NK-92 treated with Interleukin-12 subunit alpha and Interleukin-12 subunit beta, amount 100 ng/mL, for 24 hours (cell line): ENCODE data around the gene PIAS1.
"Not testable (repeated sequence)": the region's sequence is repeated elsewhere in the genome, so short reads cannot be mapped to it uniquely, and the experiment has no call there.

ENCODE experiments used
- DNase-seq: peaks from one replicate; lab custom pipeline; 2025; lab: John Stamatoyannopoulos, UW

Gene PIAS1

DNA sequence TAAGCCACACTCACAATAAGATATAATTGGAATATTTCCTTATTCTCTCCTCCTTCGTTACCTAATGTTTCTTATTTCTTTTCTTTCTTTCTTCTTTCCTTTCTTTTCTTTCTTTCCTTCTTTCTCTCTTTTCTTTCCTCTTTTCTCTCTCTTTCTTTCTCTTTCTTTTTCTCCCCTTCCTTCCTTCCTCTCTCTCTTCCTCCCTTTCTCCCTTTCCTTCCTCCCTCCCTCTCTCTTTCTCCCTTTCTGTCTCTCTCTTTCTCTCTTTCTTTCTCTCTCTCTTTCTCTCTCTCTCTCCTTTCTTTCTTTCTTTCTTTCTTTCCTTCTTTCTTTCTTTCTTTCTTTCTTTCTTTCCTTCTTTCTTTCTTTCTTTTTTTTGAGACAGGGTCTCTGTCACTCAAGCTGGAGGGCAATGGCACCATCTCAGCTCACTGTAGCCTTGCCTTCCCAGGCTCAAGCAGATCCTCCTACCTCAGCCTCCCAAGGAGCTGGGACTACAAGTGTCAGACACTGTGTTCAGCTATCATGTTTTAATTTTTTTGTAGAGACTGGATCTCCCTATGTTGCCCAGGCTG is 19.3 kb upstream of the PIAS1 start:
- DNase-seq = no peak

DNA sequence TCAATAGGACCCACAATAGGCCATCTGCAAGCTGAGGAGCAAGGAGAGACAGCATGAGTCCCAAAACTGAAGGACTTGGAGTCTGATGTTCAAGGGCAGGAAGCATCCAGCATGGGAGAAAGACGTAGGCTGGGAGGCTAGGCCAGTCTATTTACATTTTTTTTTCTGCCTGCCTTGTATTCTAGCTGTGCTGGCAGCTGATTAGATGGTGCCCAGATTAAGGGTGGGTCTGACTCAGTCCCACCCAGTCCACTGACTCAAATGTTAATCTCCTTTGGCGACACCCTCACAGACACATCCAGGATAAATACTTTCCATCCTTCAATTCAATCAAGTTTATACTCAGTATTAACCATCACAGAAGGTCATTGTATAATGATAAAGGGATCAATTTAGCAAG is 15.9 kb upstream of the PIAS1 start:
- DNase-seq = no peak

DNA sequence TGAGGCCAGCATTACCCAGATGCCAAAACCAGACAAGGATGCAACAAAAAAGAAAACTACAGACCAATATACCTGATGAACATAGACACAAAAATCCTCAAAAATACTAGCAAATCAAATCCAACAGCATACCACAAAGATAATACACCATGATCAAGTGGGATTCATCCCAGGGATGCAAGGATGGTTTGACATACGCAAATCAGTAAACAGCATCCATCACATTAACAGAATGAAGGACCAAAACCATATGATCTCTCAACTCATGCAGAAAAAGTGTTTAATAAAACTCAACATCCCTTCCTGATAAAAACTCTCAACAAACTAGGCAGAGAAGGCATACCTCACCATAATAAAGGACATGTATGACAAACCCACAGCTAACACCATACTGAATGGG is 14.0 kb upstream of the PIAS1 start:
- no peak for DNase-seq

DNA sequence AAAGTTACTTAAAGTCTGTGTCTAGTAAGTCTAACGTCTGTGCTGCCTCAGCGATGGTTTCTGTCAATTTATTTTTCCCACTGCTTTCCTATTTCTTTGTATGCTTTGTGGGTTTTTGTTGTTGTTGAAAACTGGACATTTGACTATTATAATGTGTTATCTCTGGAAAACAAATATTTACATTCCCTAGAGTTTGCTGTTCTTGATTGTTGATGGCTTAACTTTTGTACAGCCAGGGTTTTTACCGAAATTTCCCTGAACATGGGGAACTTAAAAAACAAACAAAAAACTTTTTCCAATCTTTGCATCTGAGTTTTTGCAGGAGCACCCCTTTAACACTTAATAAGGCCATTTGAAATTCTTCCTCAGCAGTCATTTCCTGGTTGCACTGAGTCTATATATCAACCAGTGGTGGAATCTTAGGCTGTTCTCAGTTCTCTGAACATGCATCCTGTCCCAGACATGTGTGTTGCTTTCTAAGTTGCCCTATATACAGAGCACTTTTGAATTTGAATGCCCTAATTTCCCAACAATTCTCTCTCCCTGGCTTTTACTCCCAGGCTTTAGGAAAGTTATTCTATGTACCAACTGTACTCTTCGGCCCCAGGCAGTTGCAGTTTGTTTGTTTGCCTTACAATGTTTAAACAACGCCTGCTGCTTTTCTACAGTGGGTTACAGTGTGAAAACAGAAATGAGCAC is 11.8 kb upstream of the PIAS1 start:
- no peak for DNase-seq

DNA sequence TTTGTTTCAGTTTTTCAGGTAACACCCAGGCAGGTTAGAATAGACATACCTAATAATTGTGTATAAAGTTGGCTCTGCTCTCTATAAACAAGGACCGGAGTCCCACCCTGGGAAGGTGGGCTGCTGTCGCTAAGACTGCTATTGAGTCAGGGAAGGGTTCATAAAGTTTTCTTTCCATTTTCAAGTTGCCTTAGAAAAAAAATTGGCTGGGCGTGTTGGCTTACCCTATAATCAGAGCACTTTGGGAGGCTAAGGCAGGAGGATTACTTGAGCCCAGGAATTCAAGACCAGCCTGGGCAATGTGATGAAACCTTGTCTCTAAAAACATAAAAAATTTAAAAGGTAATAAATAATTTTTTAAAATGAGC is 11.3 kb upstream of the PIAS1 start:
- DNase-seq = no peak

DNA sequence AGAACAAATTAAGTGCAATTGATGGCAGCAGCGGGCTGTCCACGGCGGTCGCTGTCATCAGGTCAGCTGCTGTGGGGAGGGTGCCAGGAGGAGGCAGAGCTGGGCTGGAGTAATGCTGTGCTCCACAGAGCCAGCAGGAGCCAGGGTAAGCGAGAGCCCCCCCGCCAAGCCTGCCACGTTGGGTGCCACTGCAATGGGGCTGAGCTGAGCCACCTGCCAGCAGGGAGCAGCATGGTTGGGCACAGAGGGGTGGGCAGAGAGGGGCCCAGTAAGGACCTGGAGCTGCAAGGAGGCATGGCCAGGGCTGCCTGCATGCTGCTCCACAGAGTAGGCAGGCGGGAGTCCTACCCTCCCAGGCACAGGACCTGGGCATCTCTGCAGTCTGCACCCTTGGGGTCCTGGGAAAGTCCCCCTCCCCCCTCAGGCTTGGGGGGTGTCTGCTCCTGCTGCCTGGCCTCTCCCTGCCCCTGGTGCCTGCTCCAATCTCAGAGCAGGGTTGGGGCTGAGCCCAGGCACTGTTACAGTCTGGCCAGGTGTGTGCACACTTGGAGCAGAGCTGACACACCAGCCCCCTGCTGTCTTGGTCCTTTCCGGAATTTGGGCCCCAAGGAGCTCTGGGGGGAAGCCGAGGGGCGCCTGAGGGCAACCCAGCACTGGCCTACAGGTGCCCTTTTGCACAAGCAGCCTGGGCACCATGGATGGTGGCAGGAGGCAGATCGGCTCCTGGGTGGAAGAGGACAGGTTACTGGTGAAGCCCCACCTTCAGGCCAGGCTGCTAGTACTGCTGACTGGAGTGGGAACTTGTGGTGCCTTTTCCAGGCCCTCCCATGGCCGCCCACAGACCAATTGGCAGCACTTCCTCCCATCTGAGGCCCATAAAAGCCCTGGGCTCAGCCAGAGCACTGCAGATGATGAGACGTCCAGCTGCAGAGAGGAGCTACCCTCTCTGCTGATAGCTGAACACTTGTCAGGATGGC is 8.5 kb upstream of the PIAS1 start:
- DNase-seq = no peak

DNA sequence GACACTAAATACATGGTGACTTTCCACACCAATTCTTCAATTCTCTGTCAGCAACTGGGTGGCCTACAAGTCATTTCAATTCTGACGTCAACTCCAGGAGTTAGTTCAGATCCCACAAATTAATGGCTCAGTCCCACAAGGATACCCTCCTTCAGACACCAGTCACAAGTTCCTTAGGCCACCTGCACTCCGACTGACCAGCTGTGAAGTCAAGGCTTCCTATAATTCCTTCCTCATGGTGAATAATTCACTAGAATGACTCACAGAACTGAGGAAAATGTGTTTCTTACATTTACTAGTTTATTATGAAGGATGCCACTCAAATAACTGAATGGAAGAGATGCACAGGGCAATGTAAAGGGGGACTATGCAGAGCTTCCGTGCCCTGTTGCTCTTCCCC is 6.3 kb upstream of the PIAS1 start:
- no peak for DNase-seq

DNA sequence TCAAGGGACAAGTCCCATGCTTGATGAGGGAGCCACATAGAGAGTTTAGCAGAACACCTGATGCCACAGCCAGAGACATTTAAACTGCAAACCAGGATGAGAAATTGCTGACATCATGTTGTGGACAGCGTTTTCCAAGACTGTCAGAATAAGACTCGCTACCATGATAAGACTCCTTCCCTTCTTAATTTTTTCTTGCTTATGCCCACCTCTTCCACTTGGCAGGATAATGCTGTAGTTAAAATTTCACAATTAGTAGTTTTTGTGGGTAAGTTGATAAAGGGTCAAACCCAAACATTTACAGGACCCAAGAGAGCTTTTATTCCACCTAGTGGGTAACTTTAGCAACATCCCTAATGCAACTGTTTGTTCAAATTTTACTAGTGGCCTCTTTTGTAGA is 3.0 kb upstream of the PIAS1 start:
- no peak for DNase-seq

DNA sequence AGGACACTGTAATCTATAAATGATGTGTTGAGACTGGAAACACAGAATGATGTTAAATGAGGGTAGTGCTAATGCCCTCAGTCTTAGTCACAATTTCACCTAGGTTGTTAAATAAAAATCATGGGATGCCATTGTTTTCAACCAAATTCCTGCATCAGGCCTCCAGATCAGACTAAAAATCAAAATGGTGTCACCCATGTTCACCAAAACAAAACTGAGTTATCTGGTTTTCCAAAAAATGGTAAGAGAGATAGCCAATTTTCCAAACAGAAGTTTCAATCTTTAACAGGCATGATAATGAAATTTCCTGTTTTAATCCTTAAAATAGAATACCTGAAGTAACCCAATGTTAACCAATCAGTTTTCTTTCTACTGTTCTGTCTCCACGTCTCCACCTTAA is 2.2 kb upstream of the PIAS1 start:
- no peak for DNase-seq

DNA sequence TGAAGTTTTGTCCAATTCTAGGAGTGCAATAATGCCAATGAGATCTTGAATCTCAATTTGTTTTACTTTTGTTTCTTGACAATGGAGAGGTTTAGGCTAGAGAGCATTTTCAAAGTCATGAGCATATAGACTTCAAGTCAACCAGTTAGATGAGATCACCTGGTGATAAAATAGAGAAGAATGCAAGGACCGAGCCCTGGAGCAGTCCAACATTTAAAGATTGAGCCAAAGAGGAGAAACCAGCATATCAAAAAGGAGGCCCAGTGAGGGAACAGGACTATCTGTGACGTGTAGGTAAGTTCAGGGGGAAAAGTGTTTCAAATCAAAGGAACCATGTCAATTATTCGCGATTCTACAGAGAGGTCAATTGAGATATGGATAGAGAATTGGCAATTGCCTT is 1.7 kb upstream of the PIAS1 start:
- DNase-seq = no peak

DNA sequence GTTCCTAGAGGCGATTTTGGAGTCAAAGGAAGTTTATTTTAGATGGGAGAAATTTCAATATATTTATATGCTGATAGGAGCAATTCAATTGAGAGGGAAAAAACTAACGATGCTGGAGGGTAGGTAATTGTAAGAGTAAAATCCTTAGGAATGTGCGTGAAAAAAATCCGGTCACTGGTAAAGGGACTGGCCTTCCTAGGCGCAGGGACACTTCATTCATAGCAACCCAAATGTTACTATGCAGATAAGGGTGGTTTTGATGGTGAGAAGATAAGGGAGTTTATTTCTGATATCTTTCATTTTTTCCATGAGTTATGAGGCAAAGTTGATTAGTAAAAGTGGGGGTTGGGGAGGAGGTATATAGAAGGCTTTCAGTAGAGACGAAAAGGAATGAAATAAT is 1.1 kb upstream of the PIAS1 start:
- no peak for DNase-seq

DNA sequence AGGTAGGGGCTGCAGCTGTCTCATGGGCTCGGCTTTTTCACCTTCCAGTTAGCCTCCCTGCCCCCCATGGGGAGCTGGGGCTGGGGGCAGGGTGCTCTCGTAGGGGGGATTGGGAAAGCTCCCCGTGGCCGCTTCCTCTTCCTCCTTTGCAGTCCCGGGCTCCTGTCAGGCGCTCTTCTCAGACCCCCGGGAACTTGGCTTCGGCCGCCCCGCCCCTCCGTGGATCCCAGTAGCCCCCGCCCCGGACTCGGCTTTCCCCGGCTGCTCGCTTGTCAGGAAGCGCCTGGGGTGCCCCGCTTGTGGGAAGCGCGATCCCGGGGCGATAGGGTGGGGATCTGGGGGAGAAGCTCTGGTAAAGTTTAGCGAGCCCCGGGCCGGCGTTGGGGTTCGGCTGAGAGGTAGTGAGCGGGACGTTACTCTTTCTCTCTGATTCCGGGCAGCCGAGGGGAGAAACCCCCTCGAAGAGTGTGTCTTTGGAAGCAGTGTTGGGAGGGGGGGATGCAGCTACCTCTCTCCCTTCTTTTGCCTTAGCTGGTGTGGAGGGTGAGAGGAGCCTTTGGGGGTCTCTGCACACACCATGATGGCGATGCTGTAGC is 611 bp downstream of the PIAS1 start:
- DNase-seq = peak; percentile 80

DNA sequence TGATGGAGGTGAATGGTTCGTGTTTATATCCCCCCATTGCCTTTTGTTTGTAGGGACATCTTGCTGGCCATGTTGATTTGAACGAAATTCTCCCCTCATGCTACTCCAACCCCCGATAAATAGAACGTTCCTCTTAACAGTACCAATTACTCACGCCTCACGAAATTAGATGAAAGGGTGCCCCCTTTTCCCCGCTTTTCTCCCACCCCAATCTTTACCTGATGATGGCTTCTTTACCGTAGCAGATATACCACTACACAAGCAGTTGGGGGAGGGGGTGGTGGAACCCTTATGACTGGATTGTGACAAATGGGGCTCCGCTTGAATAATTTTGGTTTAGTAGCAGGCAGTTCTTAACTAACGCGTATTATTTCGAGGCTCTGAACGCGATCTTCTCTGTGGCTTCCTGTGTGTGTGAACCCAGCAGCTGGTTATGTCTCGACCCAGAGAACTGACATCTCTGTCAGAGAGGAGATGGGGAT is 1.1 kb downstream of the PIAS1 start:
- peak; percentile 59 for DNase-seq

DNA sequence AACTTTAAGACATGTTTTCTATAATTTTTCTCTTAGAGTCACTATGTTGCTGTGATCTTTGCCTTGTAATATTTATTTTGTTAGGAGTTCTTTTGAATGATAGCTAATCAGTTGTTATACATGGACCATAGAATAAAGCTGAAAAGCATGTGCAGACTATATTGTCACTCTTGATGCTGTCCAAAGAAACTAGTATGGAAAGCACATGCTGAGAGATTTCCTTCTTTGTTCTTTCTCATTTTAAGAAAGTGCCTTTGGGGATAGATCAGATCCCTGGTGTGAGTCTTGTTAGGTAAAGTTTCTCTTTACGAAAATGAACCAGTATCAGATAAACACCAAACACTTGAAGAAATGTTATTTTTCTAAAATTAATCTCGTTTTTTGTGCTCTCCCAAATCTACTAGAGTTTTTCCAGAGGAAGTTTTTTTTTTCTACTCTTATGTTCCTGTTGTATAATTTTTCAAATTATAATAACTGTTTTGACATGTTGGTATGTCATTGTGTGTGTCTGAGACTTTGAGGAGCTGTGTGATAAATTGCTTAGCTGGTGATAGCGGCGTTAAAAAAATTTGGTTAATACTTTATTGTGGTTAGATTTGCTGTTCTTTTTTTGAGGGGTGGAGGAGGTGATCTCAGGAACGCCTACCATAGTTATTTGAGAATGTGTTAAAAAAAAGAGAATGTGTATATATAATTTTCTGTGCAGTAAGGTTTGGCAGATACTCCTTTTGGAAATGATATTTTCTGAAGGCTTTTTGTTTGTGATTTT is 2.2 kb downstream of the PIAS1 start:
- DNase-seq = no peak

DNA sequence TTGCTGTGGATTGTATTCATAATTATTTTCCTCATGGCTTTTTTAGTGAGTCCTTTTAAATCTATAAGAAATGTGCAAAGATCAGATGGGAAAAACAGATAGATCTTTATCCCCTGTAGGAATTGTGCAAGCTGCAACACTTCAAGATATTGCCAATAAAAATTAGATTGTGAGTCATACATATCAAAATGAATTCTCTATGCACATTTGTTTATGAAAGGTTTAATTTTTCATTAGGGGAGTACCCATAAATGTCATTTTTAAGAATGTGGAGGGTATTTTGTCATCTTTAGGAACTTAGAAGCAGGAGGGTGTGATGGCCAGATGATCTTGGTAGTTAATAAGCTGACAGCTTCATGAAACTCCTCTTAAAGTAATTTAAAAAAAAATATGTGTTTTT is 2.9 kb downstream of the PIAS1 start:
- no peak for DNase-seq

DNA sequence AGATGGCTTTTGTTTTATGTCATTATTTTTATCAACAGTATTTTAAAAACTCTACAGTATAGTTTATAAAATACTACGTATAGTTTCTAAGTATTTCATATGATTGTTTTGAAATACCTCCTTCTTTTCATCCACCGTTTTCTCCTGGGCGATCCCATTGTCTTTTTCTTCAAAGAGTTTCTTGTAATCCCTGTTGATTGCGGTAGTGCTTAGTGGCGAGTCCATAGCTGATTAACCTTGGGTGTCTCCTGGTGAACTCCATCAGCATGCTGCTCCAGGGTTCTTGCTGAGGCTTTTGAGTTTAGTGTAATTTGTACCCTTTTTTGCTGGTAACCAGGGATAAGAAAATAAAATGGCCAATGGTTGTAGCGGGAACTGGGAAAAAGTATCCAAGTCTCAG is 3.6 kb downstream of the PIAS1 start:
- no peak for DNase-seq

DNA sequence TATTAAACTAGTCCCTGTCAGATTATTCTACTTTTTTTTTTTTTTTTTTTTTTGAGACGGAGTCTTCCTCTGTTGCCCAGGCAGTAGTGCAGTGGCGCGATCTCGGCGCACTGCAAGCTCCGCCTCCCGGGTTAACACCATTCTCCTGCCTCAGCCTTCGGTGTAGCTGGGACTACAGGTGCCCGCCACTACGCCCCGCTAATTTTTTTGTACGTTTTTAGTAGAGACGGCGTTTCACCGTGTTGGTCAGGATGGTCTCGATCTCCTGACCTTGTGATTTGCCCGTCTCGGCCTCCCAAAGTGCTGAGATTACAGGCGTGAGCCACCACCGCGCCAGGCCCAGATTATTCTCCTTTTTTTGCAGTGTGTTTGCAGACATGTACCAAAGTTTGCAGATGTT is 4.9 kb downstream of the PIAS1 start:
- DNase-seq = not testable (repeated sequence)

DNA sequence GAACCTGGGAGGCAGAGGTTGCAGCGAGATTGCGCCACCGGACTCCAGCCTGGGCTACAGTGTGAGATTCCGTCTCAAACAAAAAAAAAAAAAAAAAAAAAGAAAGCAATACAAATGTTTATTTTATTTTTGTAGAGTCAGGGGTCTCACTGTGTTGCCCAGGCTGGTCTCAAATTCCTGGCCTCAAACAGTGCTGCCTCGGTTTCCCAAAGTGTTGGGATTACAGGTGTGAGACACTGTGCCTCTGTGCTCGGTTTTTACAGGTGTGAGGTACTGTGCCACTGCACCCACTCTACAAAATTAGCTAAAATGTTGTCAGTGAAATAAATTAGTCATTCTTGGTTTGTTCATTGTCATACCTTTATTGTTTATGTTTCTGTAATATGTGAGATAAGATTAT is 5.5 kb downstream of the PIAS1 start:
- no peak for DNase-seq

DNA sequence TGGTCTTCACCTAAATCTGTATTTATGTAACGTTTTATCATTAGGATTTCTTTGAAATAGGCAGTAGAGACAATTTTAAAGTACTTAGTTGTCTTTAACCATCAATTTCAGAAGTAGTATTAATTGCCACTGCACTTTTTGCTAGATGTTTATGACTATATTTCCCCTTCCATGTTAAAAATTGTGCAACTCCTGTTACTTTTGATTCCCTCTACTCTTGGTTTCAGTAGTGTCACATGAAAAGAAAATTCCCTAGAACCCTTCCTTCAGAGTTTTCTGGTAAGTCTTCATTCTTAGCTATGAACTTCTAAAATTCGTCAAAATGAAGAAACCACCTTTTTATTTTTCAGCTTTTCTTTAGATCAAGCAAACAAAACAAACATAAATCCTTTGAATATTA is 7.1 kb downstream of the PIAS1 start:
- DNase-seq = no peak

DNA sequence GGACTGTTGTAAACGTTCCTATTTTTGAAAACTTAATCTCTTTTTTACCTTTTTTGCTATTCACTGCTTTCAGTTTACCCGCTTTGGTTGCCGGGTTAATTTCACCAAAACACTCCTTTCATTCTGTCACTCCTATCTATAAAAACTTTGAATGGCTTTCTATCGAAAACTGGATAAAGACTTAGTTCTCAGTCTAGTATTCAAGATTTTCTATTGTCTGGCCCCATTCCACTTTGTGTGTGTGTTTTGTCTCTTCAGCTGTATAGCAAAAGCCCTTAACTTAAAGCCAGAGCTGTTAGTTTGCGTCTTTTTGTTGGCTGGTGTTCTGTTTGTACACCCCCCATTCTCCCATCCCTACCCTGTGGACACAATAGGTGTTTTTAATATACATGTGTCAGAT is 7.5 kb downstream of the PIAS1 start:
- DNase-seq = no peak

DNA sequence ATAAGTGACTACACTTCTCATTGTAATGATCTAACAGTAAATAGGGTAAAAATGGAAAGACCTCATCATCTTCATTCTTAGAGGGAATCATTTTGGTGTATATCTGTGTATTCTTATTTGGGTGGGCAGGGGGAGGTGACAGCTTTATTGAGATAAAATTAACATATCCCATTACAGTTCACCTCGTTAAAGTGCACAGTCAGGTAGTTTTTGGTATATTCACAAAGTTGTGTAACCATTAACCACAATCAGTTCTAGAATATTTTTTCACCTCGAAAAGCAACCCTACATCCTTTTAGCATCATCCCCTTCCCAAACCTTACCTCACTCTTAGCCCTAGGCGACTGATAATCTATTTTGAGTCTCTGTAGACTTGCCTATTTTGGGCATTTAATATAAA is 8.1 kb downstream of the PIAS1 start:
- DNase-seq = no peak

DNA sequence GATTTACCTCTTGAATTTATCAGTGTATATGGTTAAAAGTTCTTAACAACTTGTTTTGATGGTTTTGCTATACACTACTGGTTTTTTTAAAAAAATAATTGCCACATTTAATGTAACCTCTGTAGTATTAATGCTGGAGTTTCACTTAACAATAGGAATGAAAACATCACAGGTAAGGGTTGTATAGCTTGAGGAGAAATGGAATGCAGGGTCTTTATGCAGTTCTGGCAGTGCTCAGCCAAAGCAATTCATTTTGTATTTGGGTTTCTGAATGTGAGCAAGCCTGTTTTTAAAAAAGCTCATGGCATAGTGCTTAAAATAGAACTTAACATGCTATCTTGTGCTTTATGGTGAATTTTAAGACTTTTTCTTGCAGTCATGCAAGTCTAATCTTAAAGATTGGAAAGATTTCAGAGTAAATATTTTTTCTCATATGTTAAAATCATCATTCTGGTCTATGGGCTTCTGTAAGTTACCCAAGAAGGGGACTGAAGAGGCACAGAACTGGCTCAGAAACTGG is 8.9 kb downstream of the PIAS1 start:
- DNase-seq = no peak
